Measurements from ENCODE around the gene VAV3.
"Not testable (repeated sequence)": the region's sequence is repeated elsewhere in the genome, so short reads cannot be mapped to it uniquely, and the experiment has no call there.

VAV3 gene

GRCh38 chr1:107724648-107725047 is 240.3 kb downstream of the VAV3 start:
- no peak for DNase-seq (ENCODE audit: low read depth)
- H3K4me3 ChIP-seq (replicated peaks; ENCODE audit: low read depth, low read length): no peak overlapping the region
- TF ChIP-seq CTCF (IDR thresholded peaks at IDR 0.05; ENCODE audit: low read length, missing control alignments): no peak

- not testable (repeated sequence) for H3K4me3 ChIP-seq (replicated peaks; ENCODE audit: low read depth, low read length); DNase-seq (ENCODE audit: low read depth)
These were observed 244.8 kb downstream of the VAV3 start for GRCh38 chr1:107720210-107720609.

GRCh38 chr1:107710005-107710404 is 255.0 kb downstream of the VAV3 start:
- no peak for TF ChIP-seq CTCF (IDR thresholded peaks at IDR 0.05; ENCODE audit: low read length, missing control alignments)
- DNase-seq (ENCODE audit: low read depth): no peak
- H3K4me3 ChIP-seq (replicated peaks; ENCODE audit: low read depth, low read length): no peak overlapping the region

- no peak for TF ChIP-seq CTCF (IDR thresholded peaks at IDR 0.05; ENCODE audit: low read length, missing control alignments)
- DNase-seq (ENCODE audit: low read depth): no peak
- no peak overlapping the region for H3K4me3 ChIP-seq (replicated peaks; ENCODE audit: low read depth, low read length)
These were observed 257.9 kb downstream of the VAV3 start for GRCh38 chr1:107707111-107707510.

GRCh38 chr1:107706182-107706581 is 258.8 kb downstream of the VAV3 start:
- H3K4me3 ChIP-seq (replicated peaks; ENCODE audit: low read depth, low read length): no peak overlapping the region
- no peak for DNase-seq (ENCODE audit: low read depth)
- no peak for TF ChIP-seq CTCF (IDR thresholded peaks at IDR 0.05; ENCODE audit: low read length, missing control alignments)

GRCh38 chr1:107704911-107705310 is 260.1 kb downstream of the VAV3 start:
- TF ChIP-seq CTCF (IDR thresholded peaks at IDR 0.05; ENCODE audit: low read length, missing control alignments): no peak
- H3K4me3 ChIP-seq (replicated peaks; ENCODE audit: low read depth, low read length): no peak overlapping the region
- no peak for DNase-seq (ENCODE audit: low read depth)

GRCh38 chr1:107702946-107703571 is 261.9 kb downstream of the VAV3 start:
- TF ChIP-seq CTCF (IDR thresholded peaks at IDR 0.05; ENCODE audit: low read length, missing control alignments): no peak
- DNase-seq (ENCODE audit: low read depth): no peak
- H3K4me3 ChIP-seq (replicated peaks; ENCODE audit: low read depth, low read length): no peak overlapping the region

- not testable (repeated sequence) for H3K4me3 ChIP-seq (replicated peaks; ENCODE audit: low read depth, low read length)
These were observed 264.3 kb downstream of the VAV3 start for GRCh38 chr1:107700651-107701050.

More at GRCh38 chr1:107700651-107701050, 264.3 kb downstream of the VAV3 start:
- DNase-seq (ENCODE audit: low read depth): not testable (repeated sequence)
